Prostate gland (tissue), 2 donors: Measurements from ENCODE around the gene AP3M1.
"Not testable (repeated sequence)": the region's sequence is repeated elsewhere in the genome, so short reads cannot be mapped to it uniquely, and the experiment has no call there.

Source experiments
- CTCF ChIP-seq, 4 experiments: fragments of 200-600 bp in 2 of 4; fragments of 450-650 bp in 2 of 4; sonication (generic) in 2 of 4; IDR thresholded peaks; 1 replicate in 3 of 4; 2 replicates in 1 of 4; pipeline ENCODE4 v1.5.1; 2016 to 2019; ENCODE audit warnings: antibody characterized with exemption in 4 of 4, mild to moderate bottlenecking in 2 of 4, moderate library complexity in 2 of 4
- POLR2AphosphoS5 ChIP-seq: sonication (generic); formaldehyde crosslinking; IDR thresholded peaks from one replicate; pipeline ENCODE4 v1.6.1; 2017; ENCODE audit warnings: antibody characterized with exemption

DNA sequence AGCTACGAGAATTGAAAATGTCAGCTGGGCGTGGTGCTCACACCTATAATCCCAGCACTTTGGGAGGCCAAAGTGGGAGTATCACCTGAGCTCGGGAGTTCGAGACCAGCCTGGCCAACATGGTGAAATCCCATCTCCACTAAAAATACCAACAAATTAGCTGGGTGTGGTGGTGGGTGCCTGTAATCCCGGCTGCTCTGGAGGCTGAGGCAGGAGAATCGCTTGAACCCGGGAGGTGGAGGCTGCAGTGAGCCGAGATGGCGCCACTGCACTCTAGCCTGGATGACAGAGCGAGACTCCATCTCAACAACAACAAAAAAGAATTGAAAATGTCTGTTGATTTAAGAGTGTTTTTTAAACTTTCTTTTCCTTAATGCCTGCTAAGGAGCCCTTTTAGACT is 3.6 kb downstream of the AP3M1 start:
- not testable (repeated sequence) for TF ChIP-seq POLR2AphosphoS5; CTCF (IDR thresholded peaks at IDR 0.05)
